ENCODE data around the gene GRIN2D. TPM values are rescaled to one million over a fixed set of nuclear protein-coding genes. Genes with fewer than 3 reads are reported as not detected.

The GRIN2D gene
- total RNA-seq, 6 experiments from 2014 or later: 2.8 to 4.4 (median 3.1) TPM

GRCh38 chr19:48381178-48381950 is 12.1 kb upstream of the GRIN2D start:
- Mint-ChIP-seq H3K36me3 (ENCODE audit: low read depth) (peaks cover 32% of the 10 kb centered on the region), H3K27ac (no peak overlapping the region)
- no peak for TF ChIP-seq CTCF (IDR thresholded peaks at IDR 0.05)

GRCh38 chr19:48382286-48382685 is 11.2 kb upstream of the GRIN2D start:
- no peak for DNase-seq
- H3K4me1 Mint-ChIP-seq (ENCODE audit: low read depth): no peaks in the 10 kb centered on the region
- no peaks in the 10 kb centered on the region; the same call in 1 of the 2 replicates for H3K27me3 Mint-ChIP-seq (ENCODE audit: insufficient read depth)
- H3K36me3 Mint-ChIP-seq (ENCODE audit: low read depth): peaks cover 32% of the 10 kb centered on the region
- TF ChIP-seq CTCF (IDR thresholded peaks at IDR 0.05): no peak
- H3K27ac Mint-ChIP-seq: no peak overlapping the region
- H3K9me3 Mint-ChIP-seq: no peaks in the 10 kb centered on the region
- no peak overlapping the region for H3K4me3 Mint-ChIP-seq

More at GRCh38 chr19:48381178-48381950, 12.1 kb upstream of the GRIN2D start:
- no peak for DNase-seq
- H3K9me3 Mint-ChIP-seq: no peaks in the 10 kb centered on the region
- no peak overlapping the region for H3K4me3 Mint-ChIP-seq
- no peaks in the 10 kb centered on the region for H3K4me1 Mint-ChIP-seq (ENCODE audit: low read depth)
- no peaks in the 10 kb centered on the region; the same call in 1 of the 2 replicates for H3K27me3 Mint-ChIP-seq (ENCODE audit: insufficient read depth)

GRCh38 chr19:48385461-48386087 is 7.9 kb upstream of the GRIN2D start:
- H3K27ac Mint-ChIP-seq: no peak overlapping the region
- H3K4me1 Mint-ChIP-seq (ENCODE audit: low read depth): peaks cover 14% of the 10 kb centered on the region
- peaks cover 38% of the 10 kb centered on the region for H3K36me3 Mint-ChIP-seq (ENCODE audit: low read depth)
- no peak for TF ChIP-seq CTCF (IDR thresholded peaks at IDR 0.05)
- no peak overlapping the region for H3K4me3 Mint-ChIP-seq
- H3K9me3 Mint-ChIP-seq: no peaks in the 10 kb centered on the region
- no peak for DNase-seq
- H3K27me3 Mint-ChIP-seq (ENCODE audit: insufficient read depth): no peaks in the 10 kb centered on the region; the same call in 1 of the 2 replicates

- peaks cover 14% of the 10 kb centered on the region for H3K4me1 Mint-ChIP-seq (ENCODE audit: low read depth)
- no peak for TF ChIP-seq CTCF (IDR thresholded peaks at IDR 0.05)
- H3K4me3 Mint-ChIP-seq: no peak overlapping the region
- DNase-seq: no peak
- H3K9me3 Mint-ChIP-seq: no peaks in the 10 kb centered on the region
- peaks cover 31% of the 10 kb centered on the region for H3K36me3 Mint-ChIP-seq (ENCODE audit: low read depth)
- H3K27ac Mint-ChIP-seq: no peak overlapping the region
- H3K27me3 Mint-ChIP-seq (ENCODE audit: insufficient read depth): peaks cover 4% of the 10 kb centered on the region
Measured at GRCh38 chr19:48386981-48387380, 6.5 kb upstream of the GRIN2D start.

- peaks cover 22% of the 10 kb centered on the region for H3K4me1 Mint-ChIP-seq (ENCODE audit: low read depth)
- peak; percentile 37 for DNase-seq
- peak overlapping the region; percentile 94 for H3K27ac Mint-ChIP-seq
- peaks cover 6% of the 10 kb centered on the region; the same call in 1 of the 2 replicates for H3K36me3 Mint-ChIP-seq (ENCODE audit: low read depth)
- H3K4me3 Mint-ChIP-seq: peak overlapping the region; percentile 98
- TF ChIP-seq CTCF (IDR thresholded peaks at IDR 0.05): peak; percentile 79
- no peaks in the 10 kb centered on the region for H3K9me3 Mint-ChIP-seq
- peaks cover 17% of the 10 kb centered on the region for H3K27me3 Mint-ChIP-seq (ENCODE audit: insufficient read depth)
Measured at GRCh38 chr19:48390188-48391099, 3.0 kb upstream of the GRIN2D start.
